HL-60 (cell line): ENCODE results near the gene PNPLA7.

Experiments used
- DNase-seq, 2 experiments: peaks; one replicate each; pipeline ENCODE4 v3.0.0-alpha.2; 2010 to 2020; ENCODE audit warnings: low read depth in 1 of 2, low spot score in 1 of 2
- H3K27ac ChIP-seq: fragments of 250-450 bp; sonication (Bioruptor Pico); replicated peaks from 2 replicates; pipeline ENCODE4 v1.5.1; 2020; ENCODE audit warnings: mild to moderate bottlenecking, moderate library complexity
- H3K27me3 ChIP-seq: fragments of 250-450 bp; sonication (Bioruptor Pico); 2 replicates; pipeline ENCODE4 v1.5.1; 2021; ENCODE audit warnings: mild to moderate bottlenecking, moderate library complexity; ENCODE audit not compliant: insufficient read depth, poor library complexity, severe bottlenecking
- H3K4me3 ChIP-seq: replicated peaks from 2 replicates; pipeline ENCODE4 v1.5.1; 2011; ENCODE audit warnings: mild to moderate bottlenecking, control low read depth, low read length; ENCODE audit not compliant: insufficient read depth
- GABPA ChIP-seq: IDR thresholded peaks from 2 replicates; pipeline ENCODE4 v1.6.1; 2012; ENCODE audit warnings: low read depth
- POLR2AphosphoS5 ChIP-seq: IDR thresholded peaks from 2 replicates; pipeline ENCODE4 v1.6.1; 2012; ENCODE audit warnings: low read depth
- SPI1 ChIP-seq: IDR thresholded peaks from 2 replicates; pipeline ENCODE4 v1.6.1; 2012; ENCODE audit warnings: low read depth, mild to moderate bottlenecking, borderline replicate concordance
- TF ChIP-seq, protein P1 (sequence below): IDR thresholded peaks from one replicate; pipeline ENCODE4 v1.5.1; 2011; ENCODE audit warnings: low read length, control low read depth, inconsistent platforms; ENCODE audit not compliant: insufficient read depth
- TF ChIP-seq, protein P2 (sequence below): IDR thresholded peaks from 2 replicates; pipeline ENCODE4 v1.6.1; 2012; ENCODE audit warnings: low read depth; ENCODE audit not compliant: insufficient replicate concordance

Gene PNPLA7

DNA sequence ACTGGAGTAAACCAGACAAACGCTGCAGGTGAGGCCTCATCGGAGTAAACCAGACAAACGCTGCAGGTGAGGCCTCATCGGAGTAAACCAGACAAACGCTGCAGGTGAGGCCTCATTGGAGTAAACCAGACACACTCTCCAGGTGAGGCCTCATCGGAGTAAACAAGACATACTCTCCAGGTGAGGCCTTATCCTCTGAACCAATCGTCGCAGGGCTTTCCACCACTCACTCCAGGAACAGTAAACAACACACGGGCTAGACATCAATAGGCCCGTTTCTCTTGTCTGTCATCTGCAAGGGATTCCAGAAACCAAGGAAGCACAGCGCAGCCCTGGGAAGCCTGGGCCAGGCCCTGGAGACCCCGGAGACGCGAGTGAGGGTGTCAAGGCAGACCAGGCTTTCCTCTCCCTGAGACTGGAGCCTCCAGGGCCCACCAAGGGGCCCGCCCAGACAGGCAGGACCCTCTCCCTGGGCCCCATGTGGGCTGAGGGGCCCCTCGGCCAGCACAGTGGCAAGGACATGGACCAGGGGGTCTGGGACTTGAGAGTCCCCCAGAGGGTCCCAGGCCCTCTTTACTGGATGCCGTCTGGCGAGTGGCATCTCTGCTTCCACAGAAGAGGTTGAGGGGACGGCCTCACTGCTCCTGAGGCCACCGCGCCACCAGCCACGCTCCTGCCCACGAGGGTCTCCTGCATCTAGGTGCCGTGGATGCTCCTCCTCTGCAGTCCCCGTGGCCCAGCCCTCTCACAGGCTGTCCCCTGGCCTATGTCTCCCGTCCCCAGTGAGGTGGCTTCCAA, 64.7 kb downstream of the PNPLA7 start:
- Histone ChIP-seq H3K4me3 (no peak overlapping the region), H3K27me3 (no peaks in the 10 kb centered on the region), H3K27ac (no peak overlapping the region)
- no peak for TF ChIP-seq GABPA
- TF ChIP-seq, protein P1, sequence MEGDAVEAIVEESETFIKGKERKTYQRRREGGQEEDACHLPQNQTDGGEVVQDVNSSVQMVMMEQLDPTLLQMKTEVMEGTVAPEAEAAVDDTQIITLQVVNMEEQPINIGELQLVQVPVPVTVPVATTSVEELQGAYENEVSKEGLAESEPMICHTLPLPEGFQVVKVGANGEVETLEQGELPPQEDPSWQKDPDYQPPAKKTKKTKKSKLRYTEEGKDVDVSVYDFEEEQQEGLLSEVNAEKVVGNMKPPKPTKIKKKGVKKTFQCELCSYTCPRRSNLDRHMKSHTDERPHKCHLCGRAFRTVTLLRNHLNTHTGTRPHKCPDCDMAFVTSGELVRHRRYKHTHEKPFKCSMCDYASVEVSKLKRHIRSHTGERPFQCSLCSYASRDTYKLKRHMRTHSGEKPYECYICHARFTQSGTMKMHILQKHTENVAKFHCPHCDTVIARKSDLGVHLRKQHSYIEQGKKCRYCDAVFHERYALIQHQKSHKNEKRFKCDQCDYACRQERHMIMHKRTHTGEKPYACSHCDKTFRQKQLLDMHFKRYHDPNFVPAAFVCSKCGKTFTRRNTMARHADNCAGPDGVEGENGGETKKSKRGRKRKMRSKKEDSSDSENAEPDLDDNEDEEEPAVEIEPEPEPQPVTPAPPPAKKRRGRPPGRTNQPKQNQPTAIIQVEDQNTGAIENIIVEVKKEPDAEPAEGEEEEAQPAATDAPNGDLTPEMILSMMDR: no peak
- no peak for TF ChIP-seq SPI1
- DNase-seq: no peak

DNA sequence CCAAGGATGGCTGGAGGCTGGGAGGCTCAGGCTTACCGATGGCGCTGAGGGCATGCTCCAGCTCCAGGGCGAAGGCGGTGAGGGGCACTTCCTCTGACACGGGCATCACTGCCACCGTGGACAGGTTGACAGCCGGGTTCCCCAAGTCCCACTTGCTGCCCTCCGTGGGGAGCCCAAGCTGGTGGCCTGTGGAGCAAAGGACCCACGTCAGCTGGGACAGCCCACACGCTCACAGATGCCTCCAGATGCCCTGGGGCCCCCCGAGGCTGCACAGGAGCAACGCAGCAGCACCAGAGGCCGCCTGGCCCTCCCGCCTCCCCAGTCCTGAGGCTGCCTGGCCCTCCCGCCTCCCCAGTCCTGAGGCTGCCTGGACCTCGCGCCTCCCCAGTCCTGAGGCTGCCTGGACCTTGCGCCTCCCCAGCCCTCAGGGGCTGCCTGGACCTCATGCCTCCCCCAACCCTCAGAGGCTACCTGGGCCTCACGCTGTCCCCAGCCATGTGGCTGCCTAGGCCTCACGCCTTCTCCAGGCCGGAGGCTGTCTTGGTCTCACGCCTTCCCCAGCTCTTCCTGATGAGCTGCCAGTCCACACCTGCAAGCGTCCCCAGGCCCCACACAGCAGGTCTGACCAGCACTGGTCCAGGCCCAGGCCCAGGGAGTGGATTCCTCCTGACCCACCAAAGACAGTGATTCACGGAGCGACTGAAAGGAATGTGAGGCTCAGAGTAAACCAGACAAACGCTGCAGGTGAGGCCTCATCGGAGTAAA, 65.5 kb downstream of the PNPLA7 start:
- Histone ChIP-seq H3K27me3 (no peaks in the 10 kb centered on the region), H3K4me3 (no peak overlapping the region), H3K27ac (no peak overlapping the region)
- DNase-seq: no peak
- TF ChIP-seq POLR2AphosphoS5 (no peak), GABPA (no peak), SPI1 (no peak)
- TF ChIP-seq, protein P2, sequence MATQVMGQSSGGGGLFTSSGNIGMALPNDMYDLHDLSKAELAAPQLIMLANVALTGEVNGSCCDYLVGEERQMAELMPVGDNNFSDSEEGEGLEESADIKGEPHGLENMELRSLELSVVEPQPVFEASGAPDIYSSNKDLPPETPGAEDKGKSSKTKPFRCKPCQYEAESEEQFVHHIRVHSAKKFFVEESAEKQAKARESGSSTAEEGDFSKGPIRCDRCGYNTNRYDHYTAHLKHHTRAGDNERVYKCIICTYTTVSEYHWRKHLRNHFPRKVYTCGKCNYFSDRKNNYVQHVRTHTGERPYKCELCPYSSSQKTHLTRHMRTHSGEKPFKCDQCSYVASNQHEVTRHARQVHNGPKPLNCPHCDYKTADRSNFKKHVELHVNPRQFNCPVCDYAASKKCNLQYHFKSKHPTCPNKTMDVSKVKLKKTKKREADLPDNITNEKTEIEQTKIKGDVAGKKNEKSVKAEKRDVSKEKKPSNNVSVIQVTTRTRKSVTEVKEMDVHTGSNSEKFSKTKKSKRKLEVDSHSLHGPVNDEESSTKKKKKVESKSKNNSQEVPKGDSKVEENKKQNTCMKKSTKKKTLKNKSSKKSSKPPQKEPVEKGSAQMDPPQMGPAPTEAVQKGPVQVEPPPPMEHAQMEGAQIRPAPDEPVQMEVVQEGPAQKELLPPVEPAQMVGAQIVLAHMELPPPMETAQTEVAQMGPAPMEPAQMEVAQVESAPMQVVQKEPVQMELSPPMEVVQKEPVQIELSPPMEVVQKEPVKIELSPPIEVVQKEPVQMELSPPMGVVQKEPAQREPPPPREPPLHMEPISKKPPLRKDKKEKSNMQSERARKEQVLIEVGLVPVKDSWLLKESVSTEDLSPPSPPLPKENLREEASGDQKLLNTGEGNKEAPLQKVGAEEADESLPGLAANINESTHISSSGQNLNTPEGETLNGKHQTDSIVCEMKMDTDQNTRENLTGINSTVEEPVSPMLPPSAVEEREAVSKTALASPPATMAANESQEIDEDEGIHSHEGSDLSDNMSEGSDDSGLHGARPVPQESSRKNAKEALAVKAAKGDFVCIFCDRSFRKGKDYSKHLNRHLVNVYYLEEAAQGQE: no peak
- TF ChIP-seq, protein P1: no peak

DNA sequence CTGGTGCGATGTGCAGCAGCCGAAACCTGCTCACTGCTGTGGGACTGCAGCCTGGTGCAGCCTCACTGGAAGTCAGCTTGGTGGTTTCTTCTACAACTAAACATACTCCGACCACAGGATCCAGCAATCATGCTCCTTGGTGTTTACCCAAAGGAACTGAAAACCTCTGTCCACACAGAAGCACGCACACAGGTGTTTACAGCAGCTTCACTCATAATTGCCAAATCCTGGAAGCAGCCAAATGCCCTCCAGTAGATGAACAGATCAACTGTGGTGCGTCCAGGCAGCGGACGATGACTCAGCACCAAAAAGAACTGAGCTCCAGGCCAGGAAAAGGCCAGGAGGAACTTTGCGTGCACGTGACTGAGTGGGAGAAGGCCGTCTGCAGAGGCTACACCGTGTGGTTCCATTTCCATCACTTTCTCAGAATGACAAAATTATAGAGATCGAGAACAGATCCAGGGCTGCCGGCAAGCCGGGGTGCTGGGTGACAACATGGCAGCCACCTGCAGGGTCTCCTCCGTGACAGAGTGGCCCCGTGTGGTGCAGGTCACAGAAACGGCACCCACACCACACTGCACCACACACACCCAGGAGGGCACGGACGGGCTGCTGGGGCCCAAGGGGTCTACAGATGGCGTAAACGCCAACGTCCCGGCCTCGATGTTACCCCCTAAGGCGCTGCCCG, 68.0 kb downstream of the PNPLA7 start:
- TF ChIP-seq, protein P1: no peak
- peak; percentile 82 for TF ChIP-seq POLR2AphosphoS5
- Histone ChIP-seq H3K27ac (peak overlapping the region; percentile 58), H3K4me3 (no peak overlapping the region), H3K27me3 (no peaks in the 10 kb centered on the region)
- DNase-seq: peak; percentile 90
